ENCODE results near the gene TREX2.

TREX2 gene

DNA sequence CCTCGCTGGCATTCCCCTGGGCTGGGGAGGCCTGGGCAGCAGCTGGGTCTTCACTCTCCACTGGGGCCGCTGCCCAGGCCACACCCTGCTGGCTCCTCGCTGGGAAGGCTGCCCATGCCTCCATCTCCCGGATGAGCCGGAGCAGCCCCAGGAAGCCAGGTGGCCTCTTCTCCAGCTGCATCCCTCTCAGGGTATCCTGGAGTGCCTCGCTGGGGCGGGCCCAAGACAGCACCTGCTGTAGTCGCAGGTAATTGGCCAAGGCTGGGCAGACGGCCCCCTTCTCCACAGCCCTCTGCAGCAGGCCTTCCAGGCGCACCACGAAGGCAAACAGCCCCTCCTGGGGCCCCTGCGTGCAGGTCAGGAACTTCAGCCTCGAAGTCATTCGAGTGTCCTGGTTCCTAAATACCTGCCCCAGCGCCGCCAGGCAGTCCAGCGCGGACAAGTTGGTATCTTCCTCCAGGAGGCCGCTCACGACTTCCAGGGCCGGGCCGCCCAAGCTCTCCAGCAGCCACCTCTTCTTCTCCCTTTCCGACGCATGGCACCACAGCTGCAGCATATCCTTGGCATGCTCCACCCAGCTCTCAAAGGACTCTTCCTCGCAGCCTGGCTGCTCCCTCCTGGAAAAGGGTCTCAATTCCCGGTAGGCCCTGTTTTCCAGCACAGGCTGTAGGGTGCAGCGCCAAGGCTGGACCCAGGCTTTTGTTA, 48.4 kb downstream of the TREX2 start:
- no peak for TF ChIP-seq CTCF (IDR thresholded peaks at IDR 0.05; ENCODE audit: low read depth, low read length, missing control alignments)
- no peak for DNase-seq (ENCODE audit: low read depth)
- H3K4me3 ChIP-seq (ENCODE audit: low read depth, low read length): no peak overlapping the region

GRCh38 chrX:153396320-153397195, 49.3 kb downstream of the TREX2 start:
- H3K4me3 ChIP-seq (ENCODE audit: low read depth, low read length): no peak overlapping the region
- DNase-seq (ENCODE audit: low read depth): no peak
- no peak for TF ChIP-seq CTCF (IDR thresholded peaks at IDR 0.05; ENCODE audit: low read depth, low read length, missing control alignments)

GRCh38 chrX:153395613-153396319, 50.1 kb downstream of the TREX2 start:
- H3K4me3 ChIP-seq (ENCODE audit: low read depth, low read length): no peak overlapping the region
- no peak for DNase-seq (ENCODE audit: low read depth)
- TF ChIP-seq CTCF (IDR thresholded peaks at IDR 0.05; ENCODE audit: low read depth, low read length, missing control alignments): no peak

DNA sequence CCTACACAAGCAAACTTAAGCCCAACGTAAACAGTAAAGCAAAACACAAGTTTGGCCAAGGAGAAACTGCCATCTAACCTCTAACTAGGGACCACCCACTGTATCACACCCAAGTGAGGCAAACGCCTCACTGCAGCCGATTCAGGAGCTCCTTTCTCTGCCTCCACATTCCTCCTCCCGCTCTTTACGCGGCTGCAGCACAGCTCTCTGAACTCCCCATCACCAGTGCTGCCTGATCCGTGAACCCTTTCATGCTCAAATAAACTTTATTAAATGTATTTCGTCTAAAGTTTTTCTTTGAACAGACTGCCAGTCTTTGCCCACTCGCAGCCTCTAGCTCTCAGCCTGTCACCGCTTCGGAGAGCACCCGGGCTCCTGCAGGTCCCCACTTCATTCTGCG, 51.2 kb downstream of the TREX2 start:
- TF ChIP-seq CTCF (IDR thresholded peaks at IDR 0.05; ENCODE audit: low read depth, low read length, missing control alignments): no peak
- DNase-seq (ENCODE audit: low read depth): no peak
- no peak overlapping the region for H3K4me3 ChIP-seq (ENCODE audit: low read depth, low read length)

Data from GM12864 (cell line).